Activated B cell treated with CpG ODN at 0.5 μM for 24 hours (primary cell): ENCODE data around the gene PLCB1. TPM values are rescaled to one million over a fixed set of nuclear protein-coding genes. Genes with fewer than 3 reads are reported as not detected.
"Not testable (repeated sequence)": the region's sequence is repeated elsewhere in the genome, so short reads cannot be mapped to it uniquely, and the experiment has no call there.

Source experiments
- ATAC-seq: fragments of 200-7000 bp; cut with Tn5 transposase; one replicate; pipeline ENCODE4 v1.10.0; 2021; ENCODE audit warnings: low read depth, mild to moderate bottlenecking, moderate library complexity
- CTCF ChIA-PET: fragments of 350-600 bp; sonication (Branson Sonifier 250); formaldehyde crosslinking; loops from one replicate; lab custom pipeline; 2021; ENCODE audit warnings: antibody characterized with exemption; lab: Charles Lee
- POLR2A ChIA-PET: fragments of 350-600 bp; sonication (Branson Sonifier 250); formaldehyde crosslinking; loops from one replicate; lab custom pipeline; 2021; ENCODE audit warnings: antibody characterized with exemption; lab: Charles Lee
- DNase-seq: peaks from one replicate; pipeline ENCODE4 v3.0.0; 2022
- H3K27ac Mint-ChIP-seq: one replicate; pipeline ENCODE4 v1.8.0; 2020; ENCODE audit warnings: mixed read lengths
- H3K27me3 Mint-ChIP-seq: one replicate; pipeline ENCODE4 v1.8.0; 2021; ENCODE audit warnings: mixed read lengths
- H3K36me3 Mint-ChIP-seq: one replicate; pipeline ENCODE4 v1.8.0; 2021; ENCODE audit warnings: low read depth, mixed read lengths
- H3K4me1 Mint-ChIP-seq: one replicate; pipeline ENCODE4 v1.8.0; 2021; ENCODE audit warnings: mixed read lengths
- H3K4me3 Mint-ChIP-seq: one replicate; pipeline ENCODE4 v1.8.0; 2020; ENCODE audit warnings: mild to moderate bottlenecking, mixed read lengths
- H3K9me3 Mint-ChIP-seq: one replicate; pipeline ENCODE4 v1.8.0; 2020; ENCODE audit warnings: mixed read lengths
- CTCF ChIP-seq: fragments of 200-600 bp; IDR thresholded peaks from one replicate; pipeline ENCODE4 v1.8.0; 2022; ENCODE audit warnings: antibody characterized with exemption, mild to moderate bottlenecking
- intact Hi-C: fragments of 100-400 bp; cut with micrococcal nuclease; formaldehyde crosslinking; loops from one replicate; pipeline ENCODE4 v1.15.1; 2024
- total RNA-seq: library from RNA; stranded (reverse); gene quantifications from 2 replicates; pipeline ENCODE4 v1.2.3, GENCODE V29; 2022

The PLCB1 gene
- total RNA-seq, 1 donor from 2014 or later = 0.86 TPM

- ChIA-PET POLR2A (no interaction called here), CTCF (no interaction called here)
- Mint-ChIP-seq H3K4me1 (no peaks in the 10 kb centered on the region), H3K36me3 (no peaks in the 10 kb centered on the region), H3K9me3 (no peaks in the 10 kb centered on the region), H3K27ac (no peak overlapping the region), H3K27me3 (no peaks in the 10 kb centered on the region), H3K4me3 (no peak overlapping the region)
- no peak for DNase-seq
- TF ChIP-seq CTCF = no peak
- ATAC-seq = no peak
- intact Hi-C loops = no loop called here
Measured at GRCh38 chr20:8370774-8371173, 238.7 kb downstream of the PLCB1 start.

- Mint-ChIP-seq H3K4me3 (no peak overlapping the region), H3K4me1 (no peaks in the 10 kb centered on the region), H3K9me3 (no peaks in the 10 kb centered on the region), H3K27me3 (peaks cover 2% of the 10 kb centered on the region), H3K27ac (no peak overlapping the region), H3K36me3 (no peaks in the 10 kb centered on the region)
- no peak for TF ChIP-seq CTCF
- intact Hi-C loops = no loop called here
- POLR2A ChIA-PET = no interaction called here
- no peak for ATAC-seq
- CTCF ChIA-PET = interaction anchor here (1.4 kb wide), 1 partner anchor 17 kb away, joined by 3 read pairs; no protein-coding TSS in a partner anchor
- no peak for DNase-seq
Measured at GRCh38 chr20:8372824-8373380, 240.8 kb downstream of the PLCB1 start.

- no peaks in the 10 kb centered on the region for H3K36me3 Mint-ChIP-seq
- H3K4me3 Mint-ChIP-seq = no peak overlapping the region
- DNase-seq (no peak), ATAC-seq (no peak)
- no peaks in the 10 kb centered on the region for H3K4me1 Mint-ChIP-seq
- ChIA-PET CTCF (no interaction called here), POLR2A (no interaction called here)
- no peak for TF ChIP-seq CTCF
- H3K27ac Mint-ChIP-seq = no peak overlapping the region
- intact Hi-C loops = no loop called here
- no peaks in the 10 kb centered on the region for H3K9me3 Mint-ChIP-seq
- peaks cover 2% of the 10 kb centered on the region for H3K27me3 Mint-ChIP-seq
Measured at GRCh38 chr20:8373579-8373978, 241.5 kb downstream of the PLCB1 start.

- Mint-ChIP-seq H3K4me3 (no peak overlapping the region), H3K9me3 (no peaks in the 10 kb centered on the region), H3K27me3 (peaks cover 2% of the 10 kb centered on the region), H3K36me3 (no peaks in the 10 kb centered on the region), H3K4me1 (no peaks in the 10 kb centered on the region), H3K27ac (no peak overlapping the region)
- ATAC-seq = no peak
- POLR2A ChIA-PET = no interaction called here
- DNase-seq = no peak
- intact Hi-C loops = no loop called here
- CTCF ChIA-PET = no interaction called here
- TF ChIP-seq CTCF = no peak
Measured at GRCh38 chr20:8375898-8376297, 243.8 kb downstream of the PLCB1 start.

GRCh38 chr20:8376940-8377339, 244.9 kb downstream of the PLCB1 start:
- Mint-ChIP-seq H3K27me3 (peaks cover 4% of the 10 kb centered on the region), H3K4me3 (no peak overlapping the region), H3K27ac (no peak overlapping the region), H3K36me3 (no peaks in the 10 kb centered on the region), H3K9me3 (no peaks in the 10 kb centered on the region), H3K4me1 (no peaks in the 10 kb centered on the region)
- ATAC-seq (no peak), DNase-seq (no peak)
- no peak for TF ChIP-seq CTCF
- POLR2A ChIA-PET = no interaction called here
- CTCF ChIA-PET = no interaction called here
- intact Hi-C loops = no loop called here

GRCh38 chr20:8379125-8379524, 247.1 kb downstream of the PLCB1 start:
- ATAC-seq, H3K9me3 Mint-ChIP-seq, H3K27me3 Mint-ChIP-seq, H3K27ac Mint-ChIP-seq, H3K36me3 Mint-ChIP-seq, H3K4me1 Mint-ChIP-seq, CTCF ChIA-PET, intact Hi-C loops, H3K4me3 Mint-ChIP-seq, DNase-seq, POLR2A ChIA-PET: not testable (repeated sequence)
